HG03103 (cell line): ENCODE data around the gene CDC14A.
"Not testable (repeated sequence)": the region's sequence is repeated elsewhere in the genome, so short reads cannot be mapped to it uniquely, and the experiment has no call there.

Experiments used
- ATAC-seq: cut with Tn5 transposase; IDR thresholded peaks from one replicate; pipeline ENCODE4 v1.9.1; 2021; ENCODE audit warnings: low read depth; ENCODE audit not compliant: unreplicated experiment

The CDC14A gene, protein sequence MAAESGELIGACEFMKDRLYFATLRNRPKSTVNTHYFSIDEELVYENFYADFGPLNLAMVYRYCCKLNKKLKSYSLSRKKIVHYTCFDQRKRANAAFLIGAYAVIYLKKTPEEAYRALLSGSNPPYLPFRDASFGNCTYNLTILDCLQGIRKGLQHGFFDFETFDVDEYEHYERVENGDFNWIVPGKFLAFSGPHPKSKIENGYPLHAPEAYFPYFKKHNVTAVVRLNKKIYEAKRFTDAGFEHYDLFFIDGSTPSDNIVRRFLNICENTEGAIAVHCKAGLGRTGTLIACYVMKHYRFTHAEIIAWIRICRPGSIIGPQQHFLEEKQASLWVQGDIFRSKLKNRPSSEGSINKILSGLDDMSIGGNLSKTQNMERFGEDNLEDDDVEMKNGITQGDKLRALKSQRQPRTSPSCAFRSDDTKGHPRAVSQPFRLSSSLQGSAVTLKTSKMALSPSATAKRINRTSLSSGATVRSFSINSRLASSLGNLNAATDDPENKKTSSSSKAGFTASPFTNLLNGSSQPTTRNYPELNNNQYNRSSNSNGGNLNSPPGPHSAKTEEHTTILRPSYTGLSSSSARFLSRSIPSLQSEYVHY

DNA sequence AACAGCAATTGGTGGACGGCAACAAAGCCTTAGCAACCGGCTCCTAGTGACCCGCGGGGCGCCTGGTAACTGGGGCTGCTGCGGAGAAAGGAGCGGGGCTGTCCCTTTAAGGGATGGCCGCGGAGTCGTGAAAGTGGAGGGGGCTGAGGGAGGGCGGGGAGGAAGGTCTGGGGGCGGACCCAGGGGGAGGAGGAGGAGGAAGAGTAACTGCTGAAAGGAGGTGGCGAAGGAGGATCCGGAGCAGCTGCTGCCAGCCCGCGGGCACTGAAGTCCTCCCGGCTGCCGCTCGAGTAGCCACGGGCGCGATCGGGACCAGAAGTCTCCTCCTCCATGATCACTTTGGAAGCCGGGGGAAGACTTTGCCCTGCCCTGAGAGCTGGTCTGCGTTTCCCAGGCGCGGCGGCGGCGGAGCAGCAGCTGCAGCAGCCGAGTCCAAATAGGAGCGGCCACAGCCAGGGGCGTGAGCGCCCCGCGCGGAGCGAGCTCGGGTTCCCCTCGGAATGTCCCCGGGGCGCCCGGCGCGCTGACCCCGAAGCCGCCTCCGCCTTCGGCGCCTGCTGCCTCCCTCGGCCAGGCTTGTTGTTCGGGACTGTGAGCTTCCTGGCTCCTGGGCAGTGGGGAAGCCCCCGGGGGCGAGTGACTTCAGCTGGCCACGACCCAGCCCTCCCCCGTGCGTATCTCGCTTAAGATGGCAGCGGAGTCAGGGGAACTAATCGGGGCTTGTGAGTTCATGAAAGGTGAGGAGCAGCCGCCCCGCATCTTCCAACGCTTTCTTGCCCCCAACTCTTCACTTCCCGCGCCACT lies at the start of gene CDC14A:
TSS of gene CDC14A (plus strand) at position 240 of the 804 bp plus-strand sequence. CDS start at position 689, 449 bp downstream.
- peak; percentile 58 for ATAC-seq

DNA sequence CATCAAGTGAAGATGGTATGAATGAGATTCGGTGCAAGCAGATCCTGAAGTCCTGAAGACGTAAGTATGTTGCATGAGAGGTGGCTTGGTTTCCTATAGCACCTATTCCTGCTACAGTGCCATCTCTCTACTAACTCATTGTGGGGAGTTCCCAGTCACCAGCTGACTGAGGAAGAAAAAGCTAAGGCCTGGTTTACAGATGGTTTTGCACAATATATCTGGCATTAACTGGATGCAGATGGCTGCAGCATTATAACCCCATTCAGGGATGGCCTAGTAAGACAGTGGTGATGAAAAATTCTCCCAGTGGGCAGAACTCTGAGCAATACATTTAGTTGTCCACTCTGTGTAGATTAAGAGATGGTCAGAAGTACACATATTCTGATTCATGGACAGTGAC lies 49.6 kb upstream of the CDC14A start:
- ATAC-seq = no peak

DNA sequence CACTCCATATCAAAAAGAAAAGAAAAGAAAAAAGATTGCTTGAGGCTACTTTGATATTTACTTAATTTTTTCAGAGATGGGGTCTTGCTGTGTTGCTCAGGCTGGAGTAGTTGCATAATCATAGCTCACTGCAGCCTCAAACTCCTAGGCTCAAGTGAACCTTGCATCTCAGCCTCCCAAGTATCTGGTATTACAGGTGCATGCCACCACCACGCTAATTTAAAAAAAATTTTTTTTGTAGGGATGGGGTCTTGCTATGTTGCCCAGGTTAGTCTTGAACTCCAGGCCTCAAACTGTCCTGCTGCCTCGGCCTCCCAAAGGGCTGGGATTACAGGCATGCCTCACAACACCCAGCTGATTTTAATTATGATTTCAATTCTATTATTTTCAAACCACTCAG lies 48.1 kb upstream of the CDC14A start:
- no peak for ATAC-seq

DNA sequence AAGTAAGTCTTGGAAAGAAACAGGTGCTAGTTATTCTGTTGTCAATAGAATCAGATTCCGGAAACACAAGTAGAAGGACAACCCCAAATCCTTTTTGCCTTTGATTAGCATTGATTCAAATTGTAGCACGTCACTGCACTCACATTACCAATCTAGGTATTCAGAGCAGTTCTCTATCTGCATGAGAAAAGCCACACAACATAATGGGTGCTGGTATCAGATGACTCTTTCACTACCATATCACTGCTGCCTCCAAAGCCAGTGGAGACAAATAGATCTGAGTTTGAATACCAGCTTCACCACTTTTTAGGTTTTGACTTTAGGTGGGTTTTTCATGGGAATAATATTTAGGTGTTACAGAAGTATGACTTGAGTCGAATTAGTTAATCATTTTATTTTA lies 47.4 kb upstream of the CDC14A start:
- ATAC-seq = no peak

DNA sequence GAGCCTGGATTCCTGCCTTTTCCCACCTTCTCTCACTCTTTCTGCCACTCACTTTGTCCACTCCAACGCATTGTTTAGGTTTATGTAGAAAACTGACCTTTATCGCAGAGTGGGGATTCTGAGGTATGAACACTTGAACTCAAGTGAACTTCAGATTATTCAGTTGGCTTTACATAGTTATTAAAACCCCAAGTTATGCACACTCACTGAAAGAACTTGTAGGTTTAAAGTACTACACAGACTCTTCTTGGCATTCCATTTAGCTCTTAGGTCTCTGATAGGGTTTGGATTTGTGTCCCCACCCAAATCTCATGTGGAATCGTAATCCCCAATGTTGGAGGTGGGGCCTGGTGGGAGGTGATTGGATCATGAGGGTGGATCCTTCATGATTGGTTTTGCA lies 46.4 kb upstream of the CDC14A start:
- no peak for ATAC-seq

DNA sequence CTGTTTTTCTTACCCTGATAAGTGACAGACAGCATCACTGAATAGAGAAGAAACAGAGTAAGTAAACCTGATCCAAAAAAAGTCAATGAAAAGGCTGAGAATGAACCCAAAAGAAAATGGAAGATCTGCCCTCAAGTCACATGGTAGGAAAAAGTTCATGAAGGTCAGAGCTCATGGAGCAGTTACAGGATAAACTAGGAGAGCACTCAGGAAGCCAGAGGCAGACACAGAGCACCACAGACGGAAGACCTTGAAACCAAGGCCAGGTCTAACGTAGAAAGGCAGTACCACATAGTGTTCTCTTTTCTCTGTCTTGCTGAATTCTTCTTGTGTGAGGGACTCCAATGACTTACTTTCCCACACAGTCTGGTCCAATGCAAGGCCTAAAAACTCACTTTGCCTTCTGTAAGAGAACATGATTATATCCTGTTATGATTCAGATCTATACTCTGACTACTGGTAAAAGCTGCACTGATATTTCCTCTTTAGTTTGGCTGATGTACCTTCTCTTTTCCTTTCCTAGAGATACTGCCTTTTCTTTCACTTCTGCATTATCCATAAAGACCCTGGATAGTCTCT lies 45.5 kb upstream of the CDC14A start:
- ATAC-seq = no peak

DNA sequence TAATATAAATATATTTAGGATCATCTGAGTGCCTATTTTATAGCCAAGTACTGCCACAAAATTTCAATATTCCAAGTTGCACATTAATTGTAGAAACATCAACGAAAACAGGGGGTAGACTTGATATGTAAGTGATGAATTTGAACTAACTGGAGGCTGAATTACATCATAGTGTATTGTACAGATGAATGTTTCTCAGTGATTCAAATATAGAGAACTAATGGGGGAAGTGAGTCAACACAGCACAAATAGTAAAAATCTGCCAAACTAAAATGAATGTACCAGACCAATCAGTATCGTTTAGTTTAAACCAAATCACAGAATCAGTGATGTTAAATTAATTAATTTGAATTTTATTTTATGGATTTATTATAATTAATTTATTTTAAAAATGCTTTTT lies 43.5 kb upstream of the CDC14A start:
- peak; percentile 74 for ATAC-seq

DNA sequence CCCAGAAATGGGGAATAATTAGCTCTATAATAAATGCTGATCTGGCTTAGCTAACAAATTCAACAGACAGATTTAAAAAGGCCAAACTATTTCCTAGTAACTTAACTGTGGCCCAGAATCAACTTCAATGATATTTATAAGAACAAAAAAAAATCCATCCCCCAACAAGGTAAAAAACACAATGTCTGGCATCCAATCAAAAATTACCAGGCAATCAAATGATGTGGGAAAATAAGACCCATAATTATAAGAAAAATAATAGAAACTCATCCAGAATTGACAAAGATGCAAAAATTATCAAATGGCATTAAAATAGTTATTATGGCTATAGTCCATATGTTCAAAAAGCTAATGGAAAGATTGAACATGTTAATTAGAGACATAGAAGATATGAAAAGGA lies 42.4 kb upstream of the CDC14A start:
- ATAC-seq = no peak

DNA sequence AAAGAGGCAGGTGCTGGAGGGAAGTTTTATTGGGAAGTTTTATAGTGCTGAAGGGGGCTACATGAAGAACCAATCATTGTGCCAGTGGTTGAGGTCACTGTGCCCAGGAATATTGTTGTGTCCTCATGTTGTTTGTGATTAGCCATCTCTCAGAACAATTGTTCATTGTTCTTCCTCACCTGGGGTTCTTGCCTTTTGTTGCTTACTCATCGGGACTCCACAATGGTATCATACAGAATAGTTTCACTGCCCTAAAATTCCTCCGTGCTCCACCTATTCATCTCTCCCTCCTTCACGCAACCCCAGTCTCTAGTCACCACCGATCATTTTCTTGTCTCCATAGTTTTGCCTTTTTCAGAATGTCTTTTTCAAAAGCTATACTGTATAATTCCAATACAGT lies 38.9 kb upstream of the CDC14A start:
- no peak for ATAC-seq

DNA sequence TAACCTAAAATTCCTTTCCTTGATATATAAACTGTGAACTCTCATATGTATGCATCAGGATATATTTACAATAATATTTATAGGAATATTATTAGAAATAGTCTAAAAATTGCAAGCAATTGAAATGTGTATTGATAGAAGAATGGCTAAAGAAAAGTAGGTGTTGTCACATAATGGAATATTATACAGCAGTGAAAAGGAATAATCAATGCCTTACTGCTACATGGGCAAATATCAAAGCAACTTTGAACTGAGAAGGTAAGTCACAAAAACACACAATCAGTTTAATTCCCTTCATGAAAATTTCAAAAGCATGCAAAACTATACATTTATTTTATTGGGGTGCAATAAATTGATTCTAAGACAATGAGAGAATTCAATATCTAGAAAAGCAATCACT lies 35.7 kb upstream of the CDC14A start:
- no peak for ATAC-seq

DNA sequence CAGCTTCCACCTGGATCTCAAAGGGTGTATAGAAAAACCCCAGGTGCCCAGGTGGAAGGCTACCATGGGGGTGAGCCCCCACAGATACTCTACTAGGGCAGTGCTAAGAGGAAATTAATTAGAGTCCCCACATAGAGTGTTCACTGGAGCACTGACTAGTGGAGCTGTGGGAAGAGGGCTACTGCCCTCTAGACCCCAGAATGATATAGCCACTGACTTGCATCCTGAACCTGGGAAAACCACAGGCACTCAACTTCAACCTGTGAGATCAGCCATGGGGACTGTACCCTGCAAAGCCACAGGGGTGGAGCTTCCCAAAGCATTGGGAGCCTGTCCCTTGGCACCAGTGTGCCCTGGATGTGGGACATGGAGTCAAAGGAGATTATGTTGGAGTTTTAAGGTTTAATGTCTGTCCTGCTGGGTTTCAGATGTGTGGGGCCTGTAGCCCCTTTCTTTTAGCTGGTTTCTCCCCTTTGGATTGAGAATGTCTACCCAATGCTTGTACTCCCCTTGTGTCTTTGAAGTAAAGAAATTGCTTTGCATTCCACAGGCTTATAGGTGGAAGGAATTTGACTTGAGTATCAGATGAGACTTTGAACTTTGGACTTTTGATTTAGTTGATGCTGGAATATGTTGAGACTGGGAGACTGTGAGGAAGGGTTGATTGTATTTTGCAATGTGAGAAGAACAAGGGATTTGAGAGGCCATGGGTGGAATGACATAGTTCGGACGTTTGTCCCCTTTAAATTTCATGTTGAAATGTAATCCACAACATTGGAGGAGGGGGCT lies 31.8 kb upstream of the CDC14A start:
- no peak for ATAC-seq

DNA sequence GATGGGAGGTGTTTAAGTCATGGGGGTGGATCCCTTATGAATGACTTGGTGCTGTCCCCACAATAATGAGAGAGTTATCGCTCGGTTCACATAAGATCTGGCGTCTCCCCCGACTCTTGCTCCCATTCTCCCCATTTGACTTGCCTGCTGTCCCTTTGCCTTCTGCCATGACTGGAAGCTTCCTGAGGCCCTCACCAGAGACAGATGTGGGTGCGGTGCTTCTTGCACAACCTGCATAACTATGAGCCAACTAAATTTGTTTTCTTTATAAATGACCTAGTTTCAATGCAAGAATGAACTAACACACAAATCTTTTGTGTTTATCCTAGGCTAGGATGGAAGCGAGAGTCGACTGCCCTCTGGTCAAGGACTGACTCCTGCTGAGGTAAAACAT lies 31.2 kb upstream of the CDC14A start:
- ATAC-seq = no peak

DNA sequence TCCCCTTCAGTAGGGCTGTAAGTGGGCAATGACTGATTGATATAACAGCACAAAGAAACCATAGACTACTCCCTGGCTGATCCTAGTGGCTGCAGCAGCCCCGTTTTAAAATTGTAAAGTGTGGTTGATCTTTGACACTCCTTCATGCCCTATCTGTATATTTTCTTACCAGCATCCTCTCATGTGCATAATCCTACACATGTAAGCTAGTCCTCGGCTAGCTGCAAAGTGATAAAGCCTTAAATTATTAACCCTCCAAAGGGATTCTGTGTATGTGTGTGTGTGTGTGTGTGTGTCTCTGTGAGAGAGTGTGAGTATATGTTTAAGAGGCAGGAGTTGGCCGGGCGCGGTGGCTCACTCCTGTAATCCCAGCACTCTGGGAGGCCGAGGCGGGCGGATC lies 30.8 kb upstream of the CDC14A start:
- no peak for ATAC-seq

DNA sequence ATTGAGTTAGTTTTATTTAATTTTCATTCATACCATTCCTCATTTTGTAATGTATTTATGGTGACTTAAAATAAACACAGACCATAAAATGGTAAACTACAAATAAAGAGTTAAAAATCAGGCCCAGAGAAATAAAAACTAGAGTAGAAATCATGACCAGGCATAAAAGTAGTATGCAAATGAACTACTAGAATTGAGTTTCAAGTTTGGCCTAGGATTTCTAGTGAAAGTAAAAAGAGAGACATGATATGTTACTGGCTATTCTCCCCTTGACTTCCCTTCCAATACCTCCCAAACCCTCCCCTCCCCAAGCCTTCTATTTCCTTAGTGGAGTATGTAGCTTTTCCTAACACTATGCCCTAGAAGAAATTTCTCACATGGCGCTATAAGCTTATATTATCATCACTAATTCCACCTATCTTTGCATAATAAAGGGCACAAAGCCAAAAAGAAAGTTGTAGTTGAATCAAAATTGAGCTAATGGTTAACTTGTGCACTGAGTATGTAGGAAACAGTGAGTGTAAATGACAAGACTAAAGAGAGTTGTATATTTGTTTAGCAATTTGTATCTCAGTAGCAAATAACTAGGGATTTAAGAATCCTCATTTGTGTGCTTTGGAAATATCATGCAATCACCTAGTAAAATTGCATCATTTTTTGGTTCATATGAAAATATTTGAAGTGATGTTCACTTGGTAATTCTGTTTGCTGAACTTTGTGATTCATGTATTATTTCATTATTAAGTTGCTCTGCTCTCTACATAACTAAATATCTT lies 29.7 kb upstream of the CDC14A start:
- ATAC-seq = no peak

DNA sequence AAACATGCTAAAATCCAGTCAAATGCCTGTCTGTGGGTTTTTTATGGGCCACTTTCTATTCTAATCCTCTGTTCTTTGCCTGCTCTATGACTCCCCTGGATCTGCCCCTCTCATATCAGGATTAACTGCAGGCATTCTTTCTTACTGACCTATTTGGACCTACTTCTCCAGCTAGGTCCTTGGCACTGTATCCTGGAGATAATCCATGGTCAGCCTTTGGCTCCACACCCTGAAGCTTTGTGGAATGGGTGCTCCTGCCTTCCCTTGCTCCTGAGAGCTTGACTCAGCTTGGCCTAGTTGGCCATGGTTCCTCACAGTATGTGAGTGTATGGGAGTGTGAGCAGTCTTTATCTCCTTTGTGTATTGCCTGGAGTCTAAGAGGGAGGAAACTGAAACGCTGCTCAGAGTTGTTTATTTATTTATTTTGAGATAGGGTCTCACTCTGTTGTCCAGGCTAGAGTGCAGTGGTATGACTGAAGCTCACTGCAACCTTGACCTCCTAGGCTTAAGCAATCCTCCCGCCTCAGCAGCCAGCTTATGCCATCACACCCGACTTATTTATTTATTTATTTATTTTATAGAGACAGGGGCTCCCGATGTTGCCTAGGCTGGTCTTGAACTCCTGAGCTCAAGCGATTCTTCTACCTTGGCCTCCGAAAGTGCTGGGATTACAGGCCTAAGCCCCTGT lies 28.7 kb upstream of the CDC14A start:
- ATAC-seq = no peak

DNA sequence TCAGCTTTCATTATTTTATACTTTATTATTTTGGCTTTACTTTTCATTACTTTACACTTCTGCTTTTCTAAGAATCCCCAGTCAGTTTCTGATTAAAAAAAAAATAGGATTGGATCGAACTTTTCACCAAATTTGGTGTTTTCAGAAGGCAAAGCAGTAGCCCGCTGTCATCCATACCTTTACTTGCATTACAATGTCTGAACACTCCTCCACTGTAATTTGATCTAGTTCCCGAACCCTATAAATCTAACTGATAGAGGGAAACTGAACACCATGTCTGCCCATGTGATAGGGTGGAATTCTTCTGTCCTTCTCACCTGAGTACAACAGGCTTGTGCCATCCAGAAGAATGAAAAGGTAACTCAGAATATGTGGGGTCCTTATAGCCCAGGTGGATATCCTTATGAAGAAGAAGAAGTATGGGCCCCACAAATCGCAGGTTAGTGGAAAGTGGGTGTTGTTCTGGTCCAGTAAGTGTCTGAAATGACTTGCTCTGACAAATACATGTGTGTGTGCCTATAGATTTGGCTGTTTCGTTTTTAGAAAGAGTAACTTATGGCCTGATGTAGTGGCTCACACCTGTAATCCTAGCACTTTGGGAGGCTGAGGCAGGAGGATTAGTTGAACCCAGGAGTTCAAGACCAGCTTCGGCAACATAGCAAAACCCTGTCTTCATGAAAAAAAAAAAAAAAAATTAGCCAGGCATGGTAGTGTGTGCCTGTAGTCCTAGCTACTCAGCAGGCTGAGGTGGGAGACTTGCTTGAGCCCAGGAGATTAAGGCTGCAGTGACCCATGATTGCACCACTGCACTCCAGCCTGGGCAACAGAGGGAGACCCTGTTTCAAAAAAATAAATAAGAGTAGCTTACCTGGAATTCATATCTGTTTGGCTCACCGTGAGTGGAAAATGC lies 26.6 kb upstream of the CDC14A start:
- ATAC-seq = no peak

DNA sequence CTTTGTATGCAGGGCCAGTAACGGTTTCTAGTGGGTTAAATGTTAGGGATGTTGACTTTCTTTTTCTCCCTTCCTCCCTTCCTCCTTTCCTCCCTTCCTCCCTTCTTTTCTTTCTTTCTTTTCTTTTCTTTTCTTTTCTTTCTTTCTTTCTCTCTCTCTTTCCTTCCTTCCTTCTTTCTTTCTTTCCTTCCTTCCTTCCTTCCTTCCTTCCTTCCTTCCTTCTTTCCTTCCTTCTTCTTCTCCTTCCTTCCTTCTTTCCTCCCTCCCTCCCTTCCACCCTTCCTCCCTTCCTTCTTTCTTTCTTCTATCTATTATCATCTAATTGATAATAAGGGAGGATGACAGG lies 26.0 kb upstream of the CDC14A start:
- not testable (repeated sequence) for ATAC-seq

DNA sequence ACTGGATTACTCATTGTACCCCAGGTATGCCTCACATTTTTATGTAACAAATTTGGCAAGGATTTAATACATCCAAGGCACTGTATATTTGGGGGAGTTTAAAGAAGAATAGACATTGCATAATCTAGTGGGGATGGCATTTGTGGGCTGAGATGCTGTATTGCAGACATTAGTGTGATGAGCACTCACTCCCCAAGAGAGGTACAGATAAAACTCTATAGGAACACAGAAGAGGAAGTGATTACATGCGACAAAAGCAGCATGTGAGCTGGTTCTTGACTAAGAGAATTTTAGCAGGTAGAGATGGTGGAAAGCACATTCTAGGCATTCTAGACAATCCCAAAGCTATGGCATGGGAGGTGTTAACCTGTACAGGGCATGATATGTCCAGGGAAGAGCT lies 24.2 kb upstream of the CDC14A start:
- no peak for ATAC-seq
